OCI-LY1 (cell line): ENCODE results near the gene GALNT10.
A peak's percentile ranks its signal among the peaks of the same experiment; 100 is the strongest.

Experiments used
- H2AFZ ChIP-seq: fragments of 200-600 bp; sonication (generic), shearing (Covaris generic); 2 replicates; pipeline ENCODE4 v1.6.0; 2014; ENCODE audit warnings: antibody characterized with exemption, mild to moderate bottlenecking, low read length
- H3F3A ChIP-seq: fragments of 200-600 bp; sonication (generic), shearing (Covaris generic); 2 replicates; pipeline ENCODE4 v1.6.0; 2014; ENCODE audit warnings: mild to moderate bottlenecking, antibody characterized with exemption, low read length, moderate library complexity; ENCODE audit not compliant: insufficient read depth
- H3K27ac ChIP-seq: fragments of 200-600 bp; sonication (generic); 2 replicates; pipeline ENCODE4 v1.5.1; 2014; ENCODE audit warnings: low read length, mixed run types, mild to moderate bottlenecking, low read depth; ENCODE audit not compliant: poor library complexity, severe bottlenecking
- H3K27me3 ChIP-seq: fragments of 200-600 bp; sonication (generic); 2 replicates; pipeline ENCODE4 v1.6.0; 2014; ENCODE audit warnings: antibody characterized with exemption, mild to moderate bottlenecking, low read length, moderate library complexity; ENCODE audit not compliant: insufficient read depth
- H3K36me3 ChIP-seq: fragments of 200-600 bp; sonication (generic); 2 replicates; pipeline ENCODE4 v1.6.1; 2014; ENCODE audit warnings: mild to moderate bottlenecking, antibody characterized with exemption, low read length, moderate library complexity, mixed read lengths; ENCODE audit not compliant: insufficient read depth
- H3K4me1 ChIP-seq: fragments of 200-600 bp; sonication (generic); 2 replicates; pipeline ENCODE4 v1.5.1; 2014; ENCODE audit warnings: mild to moderate bottlenecking, low read length, moderate library complexity; ENCODE audit not compliant: insufficient read depth, severe bottlenecking
- H3K4me2 ChIP-seq: fragments of 200-600 bp; sonication (generic), shearing (Covaris generic); 2 replicates; pipeline ENCODE4 v1.6.1; 2014; ENCODE audit warnings: low read length
- H3K4me3 ChIP-seq: fragments of 200-600 bp; sonication (generic); 2 replicates; pipeline ENCODE4 v1.5.1; 2014; ENCODE audit warnings: low read length, low read depth, mild to moderate bottlenecking, mixed read lengths; ENCODE audit not compliant: poor library complexity, severe bottlenecking
- H3K79me2 ChIP-seq: fragments of 200-600 bp; shearing (Covaris generic); 2 replicates; pipeline ENCODE4 v1.6.1; 2016; ENCODE audit warnings: mixed run types, low read length, mixed read lengths; ENCODE audit not compliant: insufficient read depth
- H3K9ac ChIP-seq: fragments of 200-600 bp; sonication (generic), shearing (Covaris generic); 2 replicates; pipeline ENCODE4 v1.6.1; 2014; ENCODE audit warnings: mild to moderate bottlenecking, low read length, mixed read lengths
- H3K9me2 ChIP-seq: fragments of 200-600 bp; sonication (generic), shearing (Covaris generic); 2 replicates; pipeline ENCODE4 v1.6.1; 2014; ENCODE audit warnings: low read depth, mild to moderate bottlenecking, low read length, mixed read lengths
- H3K9me3 ChIP-seq: fragments of 200-600 bp; shearing (Covaris generic); 2 replicates; pipeline ENCODE4 v1.6.1; 2014; ENCODE audit warnings: low read length, mixed read lengths
- H4K20me1 ChIP-seq: fragments of 200-600 bp; sonication (generic), shearing (Covaris generic); 2 replicates; pipeline ENCODE4 v1.6.0; 2016; ENCODE audit warnings: mild to moderate bottlenecking, low read length; ENCODE audit not compliant: insufficient read depth
- EZH2 ChIP-seq: fragments of 200-600 bp; sonication (generic), shearing (Covaris generic); IDR thresholded peaks from 2 replicates; pipeline ENCODE4 v1.8.0; 2017; ENCODE audit warnings: borderline replicate concordance, mixed run types, mild to moderate bottlenecking, antibody characterized with exemption, low read length, moderate library complexity, mixed read lengths
- TF ChIP-seq, protein P1 (sequence below): fragments of 200-600 bp; sonication (generic), shearing (Covaris generic); IDR thresholded peaks from 2 replicates; pipeline ENCODE4 v1.5.1; 2017; ENCODE audit warnings: mild to moderate bottlenecking, antibody characterized with exemption, low read length, moderate library complexity, mixed read lengths

GALNT10 gene

DNA sequence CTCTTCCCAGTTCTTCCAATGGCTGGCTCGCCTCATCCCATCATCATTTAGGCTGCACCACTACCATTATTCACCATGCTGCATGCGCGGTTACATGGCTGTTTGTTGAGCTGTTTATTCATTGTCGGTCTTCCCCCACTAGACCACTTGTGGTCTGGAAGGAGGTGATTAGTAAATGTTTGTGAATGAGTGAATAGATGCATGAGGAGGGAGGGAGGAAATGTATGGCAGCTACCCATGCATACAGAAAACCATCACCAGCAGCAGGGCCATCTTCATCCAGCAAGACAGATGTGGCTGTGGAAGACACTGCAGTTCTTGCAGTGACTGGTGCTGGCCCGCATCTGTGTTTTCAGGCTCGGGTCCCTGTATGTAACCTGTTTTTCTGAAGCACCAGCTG is 141.9 kb downstream of the GALNT10 start:
- H3K27me3 ChIP-seq, result no peaks in the 10 kb centered on the region
- H3K9ac ChIP-seq, result no peak overlapping the region
- H4K20me1 ChIP-seq, result no peaks in the 10 kb centered on the region
- no peaks in the 10 kb centered on the region for H3K9me3 ChIP-seq
- no peak overlapping the region for H2AFZ ChIP-seq
- H3K27ac ChIP-seq, result no peak overlapping the region
- H3K9me2 ChIP-seq, result no peaks in the 10 kb centered on the region
- TF ChIP-seq EZH2, result no peak
- TF ChIP-seq, protein P1, sequence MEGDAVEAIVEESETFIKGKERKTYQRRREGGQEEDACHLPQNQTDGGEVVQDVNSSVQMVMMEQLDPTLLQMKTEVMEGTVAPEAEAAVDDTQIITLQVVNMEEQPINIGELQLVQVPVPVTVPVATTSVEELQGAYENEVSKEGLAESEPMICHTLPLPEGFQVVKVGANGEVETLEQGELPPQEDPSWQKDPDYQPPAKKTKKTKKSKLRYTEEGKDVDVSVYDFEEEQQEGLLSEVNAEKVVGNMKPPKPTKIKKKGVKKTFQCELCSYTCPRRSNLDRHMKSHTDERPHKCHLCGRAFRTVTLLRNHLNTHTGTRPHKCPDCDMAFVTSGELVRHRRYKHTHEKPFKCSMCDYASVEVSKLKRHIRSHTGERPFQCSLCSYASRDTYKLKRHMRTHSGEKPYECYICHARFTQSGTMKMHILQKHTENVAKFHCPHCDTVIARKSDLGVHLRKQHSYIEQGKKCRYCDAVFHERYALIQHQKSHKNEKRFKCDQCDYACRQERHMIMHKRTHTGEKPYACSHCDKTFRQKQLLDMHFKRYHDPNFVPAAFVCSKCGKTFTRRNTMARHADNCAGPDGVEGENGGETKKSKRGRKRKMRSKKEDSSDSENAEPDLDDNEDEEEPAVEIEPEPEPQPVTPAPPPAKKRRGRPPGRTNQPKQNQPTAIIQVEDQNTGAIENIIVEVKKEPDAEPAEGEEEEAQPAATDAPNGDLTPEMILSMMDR, result no peak
- H3F3A ChIP-seq, result no peaks in the 10 kb centered on the region
- H3K79me2 ChIP-seq, result no peaks in the 10 kb centered on the region
- H3K36me3 ChIP-seq, result no peaks in the 10 kb centered on the region
- no peaks in the 10 kb centered on the region for H3K4me1 ChIP-seq
- H3K4me2 ChIP-seq, result no peak overlapping the region
- H3K4me3 ChIP-seq, result no peak overlapping the region

GRCh38 chr5:154333016-154333415 is 142.5 kb downstream of the GALNT10 start:
- Histone ChIP-seq H3K9me2 (no peaks in the 10 kb centered on the region), H3F3A (no peaks in the 10 kb centered on the region), H3K9me3 (no peaks in the 10 kb centered on the region), H3K4me2 (no peak overlapping the region), H2AFZ (no peak overlapping the region), H3K79me2 (no peaks in the 10 kb centered on the region), H3K4me3 (no peak overlapping the region), H3K27ac (no peak overlapping the region), H3K36me3 (no peaks in the 10 kb centered on the region), H4K20me1 (no peaks in the 10 kb centered on the region), H3K9ac (no peak overlapping the region), H3K4me1 (no peaks in the 10 kb centered on the region), H3K27me3 (no peaks in the 10 kb centered on the region)
- TF ChIP-seq, protein P1, result peak; percentile 15; the same call in 1 of the 2 replicates
- no peak for TF ChIP-seq EZH2

DNA sequence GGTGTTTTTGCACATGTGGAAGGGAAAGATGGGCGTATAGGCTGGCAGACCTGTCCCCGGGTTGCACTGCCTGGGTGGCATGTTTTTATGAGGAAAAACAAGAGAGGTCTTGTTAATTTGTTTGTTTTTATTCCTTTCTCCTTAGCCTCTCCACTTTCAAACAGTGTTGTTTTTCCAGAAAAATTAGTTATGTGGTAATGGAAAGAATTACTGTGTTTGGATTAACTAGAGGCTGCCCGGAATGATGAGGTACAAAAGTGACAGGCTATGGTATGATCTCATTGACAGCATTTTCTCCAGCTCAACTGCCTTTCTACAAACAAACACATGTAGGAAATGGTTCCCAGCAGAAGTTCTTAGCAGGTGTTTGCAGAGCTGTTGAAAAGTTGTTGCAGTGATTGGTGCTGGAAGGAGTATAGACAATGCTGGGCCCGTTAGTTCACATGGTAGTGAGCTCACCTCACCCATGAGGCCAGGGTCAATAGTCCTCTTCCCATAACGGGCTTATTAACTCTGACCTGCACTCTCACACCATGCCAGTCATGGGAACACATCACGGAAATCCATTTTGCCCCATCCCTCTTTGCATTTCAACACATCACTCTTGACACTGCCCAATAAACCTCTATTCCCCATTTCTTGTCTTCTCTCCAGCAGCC is 144.0 kb downstream of the GALNT10 start:
- H2AFZ ChIP-seq, result no peak overlapping the region
- H3K4me1 ChIP-seq, result no peaks in the 10 kb centered on the region
- H4K20me1 ChIP-seq, result no peaks in the 10 kb centered on the region
- TF ChIP-seq EZH2, result no peak
- TF ChIP-seq, protein P1, result no peak
- H3K4me2 ChIP-seq, result no peak overlapping the region
- no peaks in the 10 kb centered on the region for H3K9me2 ChIP-seq
- no peaks in the 10 kb centered on the region for H3K79me2 ChIP-seq
- H3K9me3 ChIP-seq, result no peaks in the 10 kb centered on the region
- no peaks in the 10 kb centered on the region for H3K27me3 ChIP-seq
- no peak overlapping the region for H3K9ac ChIP-seq
- no peak overlapping the region for H3K27ac ChIP-seq
- H3F3A ChIP-seq, result no peaks in the 10 kb centered on the region
- H3K4me3 ChIP-seq, result no peak overlapping the region
- no peaks in the 10 kb centered on the region for H3K36me3 ChIP-seq
